T-cell (primary cell): ENCODE data around the gene FUNDC1. TPM values are rescaled to one million over a fixed set of nuclear protein-coding genes. Genes with fewer than 3 reads are reported as not detected.
"Not testable (repeated sequence)": the region's sequence is repeated elsewhere in the genome, so short reads cannot be mapped to it uniquely, and the experiment has no call there.

Experiments
- ATAC-seq, 4 experiments: fragments of 200-7000 bp in 3 of 4; fragments of 150-1000 bp in 1 of 4; cut with Tn5 transposase; replicated peaks in 1 of 4; 1 replicate in 3 of 4; 2 replicates in 1 of 4; pipeline ENCODE4 v1.10.0; 2021; ENCODE audit warnings: moderate library complexity in 3 of 4, mild to moderate bottlenecking in 2 of 4, moderate number of reproducible peaks in 1 of 4
- CTCF ChIA-PET, 2 donors: fragments of 300-600 bp; sonication (Branson Sonifier 250); formaldehyde crosslinking; loops; one replicate each; lab custom pipeline; 2022; ENCODE audit warnings: antibody characterized with exemption in 2 of 2; lab: Charles Lee
- POLR2A ChIA-PET, 2 donors: fragments of 300-600 bp; sonication (Branson Sonifier 250); formaldehyde crosslinking; loops; one replicate each; lab custom pipeline; 2022; ENCODE audit warnings: antibody characterized with exemption in 2 of 2; lab: Charles Lee
- DNase-seq, 35 experiments: peaks; one replicate each; pipeline versions ENCODE4 v3.0.0 to v3.0.0-alpha.2; 2013 to 2023
- H3K27ac ChIP-seq: one replicate; pipeline ENCODE4 v1.5.1; 2013; ENCODE audit warnings: low read length
- H3K27me3 ChIP-seq, 2 experiments: replicated peaks in 1 of 2; 1 replicate in 1 of 2; 2 replicates in 1 of 2; pipeline versions ENCODE4 v1.6.1 to v1.7.0; 2013; ENCODE audit warnings: low read length in 1 of 2, mixed read lengths in 1 of 2; ENCODE audit not compliant: control insufficient read depth in 2 of 2, insufficient read depth in 2 of 2; ENCODE audit errors: extremely low read depth in 1 of 2
- H3K36me3 ChIP-seq, 2 donors: 1 replicate in 1 of 2; 2 replicates in 1 of 2; pipeline versions ENCODE4 v1.6.1 to v1.7.0; 2013; ENCODE audit warnings: low read length in 1 of 2; ENCODE audit not compliant: control insufficient read depth in 2 of 2, insufficient read depth in 1 of 2; ENCODE audit errors: extremely low read depth in 1 of 2
- H3K4me1 ChIP-seq, 2 experiments: 1 replicate in 1 of 2; 2 replicates in 1 of 2; pipeline versions ENCODE4 v1.6.1 to v1.7.0; 2013; ENCODE audit warnings: low read length in 2 of 2, mixed read lengths in 1 of 2; ENCODE audit not compliant: insufficient read depth in 2 of 2, control insufficient read depth in 1 of 2; ENCODE audit errors: extremely low read depth in 1 of 2
- H3K4me3 ChIP-seq, 2 donors: 1 replicate in 1 of 2; 2 replicates in 1 of 2; pipeline versions ENCODE4 v1.5.1 to v1.7.0; 2013; ENCODE audit warnings: mild to moderate bottlenecking in 2 of 2, low read length in 1 of 2, moderate library complexity in 1 of 2; ENCODE audit not compliant: control insufficient read depth in 1 of 2; ENCODE audit errors: extremely low read depth in 1 of 2
- H3K9me3 ChIP-seq: 2 replicates; pipeline ENCODE4 v1.7.0; 2013
- H3K27ac Mint-ChIP-seq, 2 donors: one replicate each; pipeline ENCODE4 v1.8.0; 2020 to 2021; ENCODE audit warnings: mild to moderate bottlenecking in 2 of 2, mixed read lengths in 2 of 2
- H3K27me3 Mint-ChIP-seq, 2 donors: one replicate each; pipeline ENCODE4 v1.8.0; 2021 to 2022; ENCODE audit warnings: mixed read lengths in 2 of 2
- H3K36me3 Mint-ChIP-seq: one replicate; pipeline ENCODE4 v1.8.0; 2021; ENCODE audit warnings: mixed read lengths
- H3K4me1 Mint-ChIP-seq, 3 donors: one replicate each; pipeline ENCODE4 v1.8.0; 2020 to 2022; ENCODE audit warnings: mixed read lengths in 3 of 3, mild to moderate bottlenecking in 1 of 3
- H3K4me3 Mint-ChIP-seq, 3 donors: one replicate each; pipeline ENCODE4 v1.8.0; 2020 to 2022; ENCODE audit warnings: mild to moderate bottlenecking in 3 of 3, mixed read lengths in 3 of 3, moderate library complexity in 3 of 3
- H3K9me3 Mint-ChIP-seq, 3 donors: one replicate each; pipeline ENCODE4 v1.8.0; 2020 to 2022; ENCODE audit warnings: mixed read lengths in 3 of 3
- WGBS: methylation state at CpG from one replicate; pipeline ENCODE4 v1.1.5; 2013; ENCODE audit warnings: missing lambda C conversion rate; ENCODE audit not compliant: insufficient coverage; 5-methylcytosine and 5-hydroxymethylcytosine counted together
- total RNA-seq, 35 experiments: library from RNA in 6 of 35; stranded (reverse) in 6 of 35; fragments of 120-200 nt in 1 of 35; gene quantifications; one replicate each; pipeline versions ENCODE4 v1.2.1 to v1.2.4 and lab custom pipeline; 2013 to 2026

Gene FUNDC1
- total RNA-seq, 5 donors from 2014 or later (not counting 1 experiment from before 2014, with no cell fraction given): 5.5 to 8.8 (median 7.1) TPM

- peaks cover 0 to 8% of the 10 kb centered on the region in 2 donors for H3K27me3 Mint-ChIP-seq
- H3K4me1 Mint-ChIP-seq: no peaks in the 10 kb centered on the region
- no peak overlapping the region for H3K4me3 Mint-ChIP-seq
- no CpG with 5 or more reads among the region's 3 CpGs for WGBS
- no peaks in the 10 kb centered on the region for H3K36me3 Mint-ChIP-seq
- peaks cover 5 to 9% (median 8%) of the 10 kb centered on the region in 3 donors for H3K9me3 Mint-ChIP-seq
- no peak for ATAC-seq
- no peak overlapping the region for H3K27ac Mint-ChIP-seq
- Histone ChIP-seq H3K36me3 (no peaks in the 10 kb centered on the region), H3K27me3 (no peaks in the 10 kb centered on the region), H3K27ac (no peak overlapping the region), H3K4me1 (no peaks in the 10 kb centered on the region), H3K9me3 (peaks cover 2% of the 10 kb centered on the region), H3K4me3 (no peak overlapping the region)
- ChIA-PET CTCF (no interaction called here), POLR2A (no interaction called here)
- DNase-seq: no peak
These were observed 25.5 kb upstream of the FUNDC1 start for GRCh38 chrX:44568196-44568595.

GRCh38 chrX:44561896-44562295, 19.2 kb upstream of the FUNDC1 start:
- H3K27ac ChIP-seq, H3K4me1 ChIP-seq, H3K9me3 ChIP-seq, H3K27me3 Mint-ChIP-seq, H3K36me3 ChIP-seq, H3K4me3 Mint-ChIP-seq, H3K9me3 Mint-ChIP-seq, DNase-seq, H3K36me3 Mint-ChIP-seq, H3K27ac Mint-ChIP-seq, H3K4me1 Mint-ChIP-seq, POLR2A ChIA-PET, H3K4me3 ChIP-seq, ATAC-seq, CTCF ChIA-PET, H3K27me3 ChIP-seq: not testable (repeated sequence)
- WGBS: 80% methylated on average over 2 of the region's 6 CpGs

GRCh38 chrX:44550563-44550962, 7.9 kb upstream of the FUNDC1 start:
- Histone ChIP-seq H3K27me3 (no peaks in the 10 kb centered on the region), H3K4me1 (no peaks in the 10 kb centered on the region), H3K27ac (no peak overlapping the region), H3K4me3 (no peak overlapping the region), H3K36me3 (no peaks in the 10 kb centered on the region), H3K9me3 (no peaks in the 10 kb centered on the region)
- no peak for ATAC-seq
- Mint-ChIP-seq H3K9me3 (no peaks in the 10 kb centered on the region), H3K27ac (no peak overlapping the region), H3K4me3 (no peak overlapping the region), H3K27me3 (peaks cover 0 to 3% of the 10 kb centered on the region in 2 donors), H3K4me1 (no peaks in the 10 kb centered on the region), H3K36me3 (no peaks in the 10 kb centered on the region)
- ChIA-PET CTCF (no interaction called here), POLR2A (no interaction called here)
- whole genome bisulfite sequencing: no CpG with 5 or more reads among the region's 5 CpGs
- DNase-seq: no peak

GRCh38 chrX:44545454-44545853, 2.8 kb upstream of the FUNDC1 start:
- H3K36me3 Mint-ChIP-seq, H3K36me3 ChIP-seq, ATAC-seq, H3K27ac ChIP-seq, H3K4me3 Mint-ChIP-seq, H3K9me3 Mint-ChIP-seq, CTCF ChIA-PET, H3K9me3 ChIP-seq, H3K27me3 ChIP-seq, H3K27ac Mint-ChIP-seq, DNase-seq, H3K4me1 ChIP-seq, H3K27me3 Mint-ChIP-seq, POLR2A ChIA-PET, H3K4me3 ChIP-seq: not testable (repeated sequence)
- peaks cover 23 to 27% (median 26%) of the 10 kb centered on the region in 3 donors for H3K4me1 Mint-ChIP-seq
- WGBS: no CpG with 5 or more reads among the region's 5 CpGs

- POLR2A ChIA-PET: no interaction called here
- Histone ChIP-seq H3K27me3 (no peaks in the 10 kb centered on the region), H3K27ac (no peak overlapping the region), H3K4me1 (peaks cover 9% of the 10 kb centered on the region in 2 experiments), H3K9me3 (no peaks in the 10 kb centered on the region), H3K4me3 (no peak overlapping the region), H3K36me3 (no peaks in the 10 kb centered on the region)
- Mint-ChIP-seq H3K4me1 (peaks cover 30 to 35% (median 34%) of the 10 kb centered on the region in 3 donors), H3K9me3 (no peaks in the 10 kb centered on the region), H3K36me3 (peaks cover 1% of the 10 kb centered on the region), H3K27ac (no peak overlapping the region), H3K27me3 (no peaks in the 10 kb centered on the region), H3K4me3 (peak overlapping the region in 2 of 3 donors; percentile 84 to 94)
- CTCF ChIA-PET: no interaction called here
- DNase-seq: no peak
- no CpG with 5 or more reads among the region's 6 CpGs for WGBS
- ATAC-seq: no peak
These were observed 1.4 kb upstream of the FUNDC1 start for GRCh38 chrX:44544036-44544435.

- H3K27me3 ChIP-seq: no peaks in the 10 kb centered on the region
- H3K27ac Mint-ChIP-seq: peak overlapping the region in 1 of 2 donors; percentile 4
- no peak overlapping the region for H3K4me3 Mint-ChIP-seq
- WGBS: no CpG with 5 or more reads among the region's 6 CpGs
- DNase-seq (no peak), ATAC-seq (no peak)
- POLR2A ChIA-PET: no interaction called here
- H3K27me3 Mint-ChIP-seq: no peaks in the 10 kb centered on the region
- no peaks in the 10 kb centered on the region for H3K9me3 ChIP-seq
- H3K4me1 ChIP-seq: no peaks in the 10 kb centered on the region
- CTCF ChIA-PET: no interaction called here
- H3K9me3 Mint-ChIP-seq: no peaks in the 10 kb centered on the region
- H3K4me1 Mint-ChIP-seq: peaks cover 27 to 34% (median 28%) of the 10 kb centered on the region in 3 donors
- no peak overlapping the region for H3K4me3 ChIP-seq
- H3K36me3 ChIP-seq: no peaks in the 10 kb centered on the region
- peaks cover 23% of the 10 kb centered on the region for H3K36me3 Mint-ChIP-seq
- H3K27ac ChIP-seq: no peak overlapping the region
These were observed 6.5 kb downstream of the FUNDC1 start for GRCh38 chrX:44536198-44536597.

GRCh38 chrX:44529310-44529709, 13.3 kb downstream of the FUNDC1 start:
- H3K4me1 Mint-ChIP-seq: peaks cover 16 to 23% (median 22%) of the 10 kb centered on the region in 3 donors
- no peaks in the 10 kb centered on the region for H3K27me3 Mint-ChIP-seq
- Histone ChIP-seq H3K4me1 (no peaks in the 10 kb centered on the region), H3K27me3 (no peaks in the 10 kb centered on the region), H3K27ac (no peak overlapping the region), H3K36me3 (no peaks in the 10 kb centered on the region), H3K4me3 (no peak overlapping the region), H3K9me3 (no peaks in the 10 kb centered on the region)
- POLR2A ChIA-PET: no interaction called here
- no peak for DNase-seq
- CTCF ChIA-PET: interaction anchor here in 1 of 2 donors (0.6 kb wide), 1 partner anchor 11 kb away, joined by 4 read pairs; no protein-coding TSS in a partner anchor
- no peak overlapping the region for H3K27ac Mint-ChIP-seq
- peaks cover 13% of the 10 kb centered on the region for H3K36me3 Mint-ChIP-seq
- no peaks in the 10 kb centered on the region for H3K9me3 Mint-ChIP-seq
- no peak for ATAC-seq
- 80% methylated on average over 1 of the region's 3 CpGs for WGBS
- H3K4me3 Mint-ChIP-seq: no peak overlapping the region
